HG02798 (cell line): ENCODE results near the gene ASIC4.
A peak's percentile ranks its signal among the peaks of the same experiment; 100 is the strongest.

Experiments
- ATAC-seq: cut with Tn5 transposase; IDR thresholded peaks from one replicate; pipeline ENCODE4 v1.9.1; 2021; ENCODE audit warnings: mild to moderate bottlenecking; ENCODE audit not compliant: unreplicated experiment, poor library complexity

Gene ASIC4

DNA sequence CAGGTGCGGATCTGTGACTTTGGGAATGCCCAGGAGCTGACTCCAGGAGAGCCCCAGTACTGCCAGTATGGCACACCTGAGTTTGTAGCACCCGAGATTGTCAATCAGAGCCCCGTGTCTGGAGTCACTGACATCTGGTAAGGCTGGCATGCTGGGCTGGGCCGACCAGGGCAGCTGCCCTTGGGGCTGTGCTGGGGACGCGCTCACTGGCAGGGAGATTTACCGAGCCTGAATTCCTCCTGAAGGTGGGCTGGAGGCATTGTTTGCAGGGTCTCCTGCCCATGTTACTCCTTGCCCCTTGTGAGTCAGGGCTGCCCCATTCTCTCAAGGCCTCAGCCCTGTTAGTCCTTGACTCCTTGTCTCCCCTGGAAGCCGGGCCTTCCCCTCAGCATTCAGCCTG is 34.3 kb upstream of the ASIC4 start:
- no peak for ATAC-seq

GRCh38 chr2:219482674-219483405 is 31.4 kb upstream of the ASIC4 start:
- ATAC-seq: no peak

DNA sequence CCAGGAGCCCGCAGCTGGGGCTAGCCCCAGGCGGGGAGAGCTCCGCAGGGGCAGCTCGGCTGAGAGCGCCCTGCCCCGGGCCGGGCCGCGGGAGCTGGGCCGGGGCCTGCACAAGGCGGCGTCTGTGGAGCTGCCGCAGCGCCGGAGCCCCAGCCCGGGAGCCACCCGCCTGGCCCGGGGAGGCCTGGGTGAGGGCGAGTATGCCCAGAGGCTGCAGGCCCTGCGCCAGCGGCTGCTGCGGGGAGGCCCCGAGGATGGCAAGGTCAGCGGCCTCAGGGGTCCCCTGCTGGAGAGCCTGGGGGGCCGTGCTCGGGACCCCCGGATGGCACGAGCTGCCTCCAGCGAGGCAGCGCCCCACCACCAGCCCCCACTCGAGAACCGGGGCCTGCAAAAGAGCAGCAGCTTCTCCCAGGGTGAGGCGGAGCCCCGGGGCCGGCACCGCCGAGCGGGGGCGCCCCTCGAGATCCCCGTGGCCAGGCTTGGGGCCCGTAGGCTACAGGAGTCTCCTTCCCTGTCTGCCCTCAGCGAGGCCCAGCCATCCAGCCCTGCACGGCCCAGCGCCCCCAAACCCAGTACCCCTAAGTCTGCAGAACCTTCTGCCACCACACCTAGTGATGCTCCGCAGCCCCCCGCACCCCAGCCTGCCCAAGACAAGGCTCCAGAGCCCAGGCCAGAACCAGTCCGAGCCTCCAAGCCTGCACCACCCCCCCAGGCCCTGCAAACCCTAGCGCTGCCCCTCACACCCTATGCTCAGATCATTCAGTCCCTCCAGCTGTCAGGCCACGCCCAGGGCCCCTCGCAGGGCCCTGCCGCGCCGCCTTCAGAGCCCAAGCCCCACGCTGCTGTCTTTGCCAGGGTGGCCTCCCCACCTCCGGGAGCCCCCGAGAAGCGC is 30.6 kb upstream of the ASIC4 start:
- no peak for ATAC-seq

- ATAC-seq: no peak
Measured at GRCh38 chr2:219484343-219485200, 29.7 kb upstream of the ASIC4 start.

DNA sequence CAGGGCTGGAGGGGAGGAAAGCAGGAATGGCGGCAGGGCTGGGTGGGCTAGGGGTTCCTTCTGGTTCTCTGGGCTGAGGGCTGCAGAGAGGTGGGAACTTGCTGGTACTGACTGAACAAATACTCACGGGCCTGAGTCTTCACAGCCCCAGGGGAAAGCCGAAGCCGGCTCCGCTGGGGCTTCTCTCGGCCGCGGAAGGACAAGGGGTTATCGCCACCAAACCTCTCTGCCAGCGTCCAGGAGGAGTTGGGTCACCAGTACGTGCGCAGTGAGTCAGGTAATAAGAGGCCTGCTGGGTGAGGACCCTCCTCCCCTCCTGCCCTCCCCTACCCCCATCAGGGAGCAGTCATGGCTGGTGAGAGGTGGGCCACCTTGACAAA is 29.1 kb upstream of the ASIC4 start:
- no peak for ATAC-seq

DNA sequence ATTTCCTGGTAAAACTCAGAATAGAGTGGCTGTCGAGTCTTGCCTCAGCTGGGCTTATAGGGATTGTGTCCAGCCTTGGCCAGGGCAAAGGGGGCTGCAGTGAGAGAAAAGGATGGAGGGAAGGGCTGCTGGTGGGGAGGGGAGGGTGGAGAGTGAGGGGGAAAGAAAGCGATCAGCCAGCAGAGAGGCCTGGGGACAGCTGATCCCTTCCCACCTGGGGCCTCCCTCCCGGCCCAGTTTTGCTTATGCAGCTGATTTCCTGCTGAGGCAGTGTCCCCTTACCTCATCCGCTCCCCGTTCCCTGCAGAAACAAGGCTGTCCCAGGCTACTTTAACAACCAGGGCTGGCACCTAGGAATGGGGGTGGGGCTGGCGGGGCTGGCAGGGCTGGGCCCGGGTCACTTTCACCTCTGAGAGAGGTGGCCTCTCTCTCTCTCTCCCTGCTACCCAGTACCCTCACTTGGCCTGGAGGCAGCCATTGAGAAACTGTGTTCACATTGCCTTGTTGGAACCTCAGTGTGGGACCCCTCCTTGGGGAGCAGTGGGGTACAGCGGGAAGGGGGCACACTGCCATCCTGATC is 27.8 kb upstream of the ASIC4 start:
- no peak for ATAC-seq

GRCh38 chr2:219488149-219488843 is 26.0 kb upstream of the ASIC4 start:
- no peak for ATAC-seq

DNA sequence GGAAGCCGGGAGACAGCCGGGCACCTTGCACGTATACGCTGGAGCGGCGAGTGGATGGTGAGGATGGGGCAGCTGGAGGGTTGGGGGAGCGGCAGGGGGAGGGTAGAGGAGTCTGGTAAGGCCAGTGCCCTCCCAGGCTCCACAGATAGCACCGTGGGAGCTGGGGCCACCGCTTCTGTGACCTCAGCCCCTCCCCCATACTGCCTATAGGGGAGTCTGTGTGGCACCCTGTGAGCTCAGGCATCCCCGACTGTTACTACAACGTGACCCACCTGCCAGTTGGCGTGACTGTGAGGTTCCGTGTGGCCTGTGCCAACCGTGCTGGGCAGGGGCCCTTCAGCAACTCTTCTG is 25.5 kb upstream of the ASIC4 start:
- no peak for ATAC-seq

DNA sequence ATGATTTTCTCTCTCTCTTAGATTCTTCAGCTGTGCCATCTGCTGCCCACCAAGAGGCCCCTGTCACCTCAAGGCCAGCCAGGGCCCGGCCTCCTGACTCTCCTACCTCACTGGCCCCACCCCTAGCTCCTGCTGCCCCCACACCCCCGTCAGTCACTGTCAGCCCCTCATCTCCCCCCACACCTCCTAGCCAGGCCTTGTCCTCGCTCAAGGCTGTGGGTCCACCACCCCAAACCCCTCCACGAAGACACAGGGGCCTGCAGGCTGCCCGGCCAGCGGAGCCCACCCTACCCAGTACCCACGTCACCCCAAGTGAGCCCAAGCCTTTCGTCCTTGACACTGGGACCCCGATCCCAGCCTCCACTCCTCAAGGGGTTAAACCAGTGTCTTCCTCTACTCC is 25.0 kb upstream of the ASIC4 start:
- ATAC-seq: no peak

DNA sequence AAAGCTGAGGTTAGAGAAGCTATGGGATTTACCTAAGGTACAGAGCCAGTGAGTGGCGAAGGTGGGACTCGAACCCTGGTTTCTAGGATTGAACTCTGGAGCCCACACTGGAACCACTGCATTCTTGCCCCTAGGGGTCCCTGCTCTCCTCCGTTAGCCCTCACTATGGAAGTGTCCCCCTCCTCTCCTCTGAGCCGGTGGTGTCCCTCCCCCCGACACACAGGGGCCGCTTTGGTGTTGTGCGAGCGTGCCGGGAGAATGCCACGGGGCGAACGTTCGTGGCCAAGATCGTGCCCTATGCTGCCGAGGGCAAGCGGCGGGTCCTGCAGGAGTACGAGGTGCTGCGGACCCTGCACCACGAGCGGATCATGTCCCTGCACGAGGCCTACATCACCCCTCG is 24.1 kb upstream of the ASIC4 start:
- no peak for ATAC-seq

DNA sequence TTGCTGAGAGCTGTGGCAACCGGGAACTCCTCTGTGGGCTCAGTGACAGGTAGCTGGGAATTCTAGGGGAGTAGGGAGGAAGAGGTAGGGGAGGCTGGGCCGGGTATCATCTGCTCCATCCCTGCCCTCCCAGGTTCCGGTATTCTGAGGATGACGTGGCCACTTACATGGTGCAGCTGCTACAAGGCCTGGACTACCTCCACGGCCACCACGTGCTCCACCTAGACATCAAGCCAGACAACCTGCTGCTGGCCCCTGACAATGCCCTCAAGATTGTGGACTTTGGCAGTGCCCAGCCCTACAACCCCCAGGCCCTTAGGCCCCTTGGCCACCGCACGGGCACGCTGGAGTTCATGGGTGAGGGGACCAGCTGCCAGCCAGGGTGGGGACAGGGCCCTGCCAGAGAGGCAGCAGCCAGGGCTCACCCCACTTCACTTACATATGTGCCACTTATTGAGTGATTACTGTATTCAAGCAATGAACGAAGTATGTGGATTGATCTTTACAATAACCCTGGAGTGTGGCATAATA is 23.6 kb upstream of the ASIC4 start:
- no peak for ATAC-seq

DNA sequence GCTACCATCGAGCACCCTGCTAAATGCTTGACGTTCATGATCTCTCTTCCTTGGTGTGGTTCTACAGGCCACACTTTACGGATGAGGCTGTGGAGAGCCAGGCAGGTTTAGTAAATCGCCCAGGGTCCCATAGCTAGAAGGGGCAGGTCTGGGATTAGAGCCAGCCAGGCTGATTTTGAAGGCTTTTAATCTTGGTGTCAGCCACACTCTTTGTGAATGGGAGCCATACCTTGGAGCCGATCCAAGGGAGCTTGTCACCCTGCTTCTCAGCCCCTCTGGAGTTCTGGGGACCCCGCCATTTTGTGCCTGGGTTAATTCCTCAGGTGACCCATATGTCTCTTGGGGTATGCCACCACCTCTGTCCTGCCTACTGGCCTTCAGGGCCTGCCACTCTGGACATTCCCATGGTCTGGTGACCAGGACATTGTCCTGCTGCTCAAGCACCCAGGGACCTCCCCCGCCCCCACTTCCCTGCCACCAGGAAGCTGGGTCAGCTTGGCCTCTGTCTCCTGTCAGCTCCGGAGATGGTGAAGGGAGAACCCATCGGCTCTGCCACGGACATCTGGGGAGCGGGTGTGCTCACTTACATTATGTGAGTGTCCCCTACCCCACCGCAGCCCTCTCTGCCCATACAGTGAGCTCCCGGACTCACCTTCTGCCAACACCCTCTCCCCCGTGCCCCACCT is 22.9 kb upstream of the ASIC4 start:
- no peak for ATAC-seq

DNA sequence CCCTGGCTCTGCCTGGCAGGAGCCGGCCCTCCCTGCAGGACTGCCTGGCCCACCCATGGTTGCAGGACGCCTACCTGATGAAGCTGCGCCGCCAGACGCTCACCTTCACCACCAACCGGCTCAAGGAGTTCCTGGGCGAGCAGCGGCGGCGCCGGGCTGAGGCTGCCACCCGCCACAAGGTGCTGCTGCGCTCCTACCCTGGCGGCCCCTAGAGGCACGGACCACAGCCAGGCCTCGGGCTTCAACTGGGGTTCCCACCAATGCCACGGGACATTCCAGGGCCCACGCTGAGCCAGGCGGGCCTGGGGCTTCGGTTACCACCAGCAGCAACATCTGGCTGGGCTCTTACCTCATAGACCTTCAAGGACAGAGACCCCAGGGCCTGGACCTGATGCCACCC is 21.7 kb upstream of the ASIC4 start:
- no peak for ATAC-seq

DNA sequence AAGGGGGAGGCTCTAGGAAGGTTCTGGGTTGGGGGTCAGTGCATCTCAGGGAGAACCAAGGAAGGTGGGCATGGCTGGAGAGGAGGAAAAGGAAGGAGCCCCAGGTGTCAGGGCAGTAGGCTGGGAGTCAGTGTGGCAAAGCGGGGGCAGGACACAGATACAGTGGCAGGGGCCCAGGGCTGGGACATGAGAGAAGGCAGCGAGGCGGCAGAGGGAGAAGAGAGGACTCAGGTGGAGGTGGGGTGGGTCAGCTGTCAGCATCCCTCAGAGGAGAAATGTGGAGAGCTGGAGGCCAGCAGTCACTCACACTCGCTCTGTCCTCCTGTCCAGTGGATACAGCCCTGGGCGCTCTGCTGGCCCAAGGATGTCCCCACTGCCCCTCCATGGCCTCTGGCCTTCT is 21.2 kb upstream of the ASIC4 start:
- no peak for ATAC-seq

GRCh38 chr2:219494952-219495530 is 19.2 kb upstream of the ASIC4 start:
- ATAC-seq: no peak

DNA sequence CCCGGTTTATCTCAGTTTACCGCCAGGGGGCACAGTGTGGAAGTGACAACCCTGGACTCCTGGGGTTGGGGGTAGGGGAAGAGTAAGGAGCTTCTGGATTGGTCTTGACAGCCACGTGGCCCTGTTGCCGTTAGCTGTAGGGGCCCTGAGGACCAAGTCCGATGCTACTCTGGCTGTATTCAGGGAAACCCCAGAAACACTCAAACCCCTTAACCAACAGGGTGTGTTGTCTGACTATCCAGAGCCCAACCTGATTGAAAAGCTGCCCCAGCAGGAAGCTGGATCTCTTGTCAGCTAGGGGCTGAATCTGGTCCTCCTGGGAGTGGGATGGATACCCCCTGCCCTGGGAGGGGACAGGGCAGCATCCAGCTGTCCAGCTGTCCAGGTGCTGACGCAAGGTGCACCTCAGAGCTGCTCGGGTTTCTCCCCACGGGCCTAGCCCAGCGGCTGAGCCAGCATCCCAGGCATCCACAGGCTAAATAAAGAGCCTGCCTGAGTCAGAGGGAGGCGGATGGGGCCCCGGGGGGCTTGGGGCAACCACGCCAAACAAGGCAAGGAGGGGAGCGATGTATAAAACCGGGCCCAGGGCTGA is 18.7 kb upstream of the ASIC4 start:
- ATAC-seq: peak; percentile 21

DNA sequence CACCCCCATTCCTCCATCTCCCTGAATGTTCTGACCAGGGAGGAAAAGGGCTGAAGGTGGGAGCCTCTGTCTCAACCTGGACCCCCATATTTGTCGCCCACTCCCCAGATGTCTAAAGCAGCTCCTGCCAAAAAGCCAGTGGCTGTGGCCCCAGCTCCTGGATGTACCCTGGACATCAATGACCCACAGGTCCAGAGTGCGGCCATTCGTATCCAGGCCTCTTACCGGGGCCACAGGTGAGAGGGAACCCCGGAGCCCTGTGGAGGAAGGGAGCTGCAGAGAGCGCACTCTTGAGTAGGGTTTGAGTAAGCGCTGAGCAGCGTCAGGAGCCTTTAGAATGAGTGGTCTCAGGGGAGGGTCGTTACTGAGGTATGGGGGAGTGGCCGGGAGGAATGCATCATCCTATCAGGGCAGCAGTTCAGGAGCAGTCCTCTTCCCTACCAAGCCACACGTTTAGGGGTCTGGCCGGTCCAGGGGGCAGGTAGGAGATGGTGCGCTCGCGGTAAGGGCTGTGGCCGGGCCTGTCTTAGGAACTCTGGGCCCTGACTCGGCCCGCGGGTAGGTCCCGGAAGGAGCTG is 17.9 kb upstream of the ASIC4 start:
- ATAC-seq: no peak

DNA sequence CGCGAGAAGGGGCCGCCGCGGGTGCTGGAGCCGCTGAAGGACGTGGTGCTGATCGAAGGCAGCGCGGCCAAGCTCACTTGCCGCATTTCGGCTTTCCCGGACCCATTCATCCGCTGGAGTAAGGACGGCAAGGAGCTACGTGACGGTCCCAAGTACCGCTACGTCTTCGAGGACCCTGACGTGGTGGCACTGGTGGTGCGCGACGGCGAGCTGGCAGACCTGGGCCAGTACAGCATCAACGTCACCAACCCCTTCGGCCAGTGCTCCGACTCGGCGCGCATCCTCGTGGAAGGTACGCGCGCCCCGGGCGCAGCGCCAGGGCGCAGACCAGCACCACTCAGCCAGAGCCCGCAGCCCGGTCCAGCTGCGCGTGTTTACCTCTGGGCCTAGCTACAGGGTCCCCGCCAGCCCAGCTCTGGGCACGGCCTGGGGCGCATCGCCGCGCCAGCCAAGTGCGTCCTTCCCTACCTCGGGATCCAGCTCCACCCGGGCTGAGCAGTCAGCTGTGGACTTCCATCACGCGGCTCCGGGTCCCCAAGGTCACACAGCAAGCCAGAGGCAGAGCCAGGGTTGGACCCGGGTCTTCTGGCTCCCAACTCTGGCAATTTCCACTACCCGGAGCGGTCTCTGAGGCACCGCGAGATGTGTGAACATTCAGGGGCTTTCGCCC is 17.3 kb upstream of the ASIC4 start:
- no peak for ATAC-seq
